HCT116 (cell line): Measurements from ENCODE around the gene OR4B1.

ENCODE experiments used
- CTCF ChIP-seq, 3 experiments: fragments of 200-600 bp in 1 of 3; sonication (generic) in 1 of 3; IDR thresholded peaks in 2 of 3; conservative IDR thresholded peaks in 1 of 3; 2 replicates each; pipeline ENCODE4 v1.5.1; 2012 to 2017; ENCODE audit warnings: low read depth in 2 of 3, low read length in 2 of 3, antibody characterized with exemption in 1 of 3, borderline replicate concordance in 1 of 3, control low read depth in 1 of 3, mild to moderate bottlenecking in 1 of 3, mixed read lengths in 1 of 3, mixed run types in 1 of 3, moderate library complexity in 1 of 3; ENCODE audit not compliant: insufficient read depth in 1 of 3
- EZH2 ChIP-seq: fragments of 200-600 bp; sonication (generic); IDR thresholded peaks from 2 replicates; pipeline ENCODE4 v1.6.1; 2017; ENCODE audit warnings: antibody characterized with exemption, mixed run types
- EZH2phosphoT487 ChIP-seq: fragments of 200-600 bp; IDR thresholded peaks from 2 replicates; pipeline ENCODE4 v1.6.1; 2018; ENCODE audit warnings: antibody characterized with exemption, borderline replicate concordance
- RAD21 ChIP-seq: IDR thresholded peaks from 2 replicates; pipeline ENCODE4 v1.6.1; 2012; ENCODE audit warnings: low read depth, mild to moderate bottlenecking

GRCh38 chr11:48207881-48208280 lies 8.7 kb upstream of the OR4B1 start:
- TF ChIP-seq CTCF (IDR thresholded peaks at IDR 0.05 in 2 of 3, conservative IDR thresholded peaks at IDR 0.05 in 1 of 3; ENCODE audit: borderline replicate concordance in 1 of 3, insufficient read depth in 1 of 3, low read depth in 2 of 3, low read length in 2 of 3) (no peak), EZH2 (no peak), RAD21 (no peak), EZH2phosphoT487 (no peak)
